ACC112 (cell line): ENCODE results near the gene GYS1.

Source experiments
- H2AFZ ChIP-seq: fragments of 200-600 bp; sonication (generic); one replicate; pipeline ENCODE4 v1.6.0; 2017; ENCODE audit warnings: antibody characterized with exemption, low read length; ENCODE audit not compliant: unreplicated experiment
- H3K27ac ChIP-seq: fragments of 200-600 bp; sonication (generic); 2 replicates; pipeline ENCODE4 v1.5.1; 2014; ENCODE audit warnings: low read depth, mild to moderate bottlenecking, antibody characterized with exemption, low read length, moderate library complexity
- H3K27me3 ChIP-seq: fragments of 200-600 bp; sonication (generic); 2 replicates; pipeline ENCODE4 v1.6.1; 2014; ENCODE audit warnings: mild to moderate bottlenecking, antibody characterized with exemption, low read length, moderate library complexity, mixed read lengths; ENCODE audit not compliant: insufficient read depth
- H3K36me3 ChIP-seq: fragments of 200-600 bp; sonication (generic); 2 replicates; pipeline ENCODE4 v1.6.1; 2016; ENCODE audit warnings: mild to moderate bottlenecking, antibody characterized with exemption, low read length, moderate library complexity, mixed read lengths; ENCODE audit not compliant: insufficient read depth
- H3K4me1 ChIP-seq: fragments of 200-600 bp; sonication (generic); one replicate; pipeline ENCODE4 v1.6.1; 2016; ENCODE audit warnings: low read length, mixed read lengths; ENCODE audit not compliant: insufficient read depth, unreplicated experiment, control insufficient read depth
- H3K4me3 ChIP-seq: fragments of 200-600 bp; sonication (generic); 2 replicates; pipeline ENCODE4 v1.5.1; 2014; ENCODE audit warnings: mild to moderate bottlenecking, low read depth, low read length
- H3K79me2 ChIP-seq: fragments of 200-600 bp; sonication (generic); one replicate; pipeline ENCODE4 v1.6.0; 2016; ENCODE audit warnings: low read length; ENCODE audit not compliant: control insufficient read depth, unreplicated experiment, insufficient read depth

Gene GYS1

DNA sequence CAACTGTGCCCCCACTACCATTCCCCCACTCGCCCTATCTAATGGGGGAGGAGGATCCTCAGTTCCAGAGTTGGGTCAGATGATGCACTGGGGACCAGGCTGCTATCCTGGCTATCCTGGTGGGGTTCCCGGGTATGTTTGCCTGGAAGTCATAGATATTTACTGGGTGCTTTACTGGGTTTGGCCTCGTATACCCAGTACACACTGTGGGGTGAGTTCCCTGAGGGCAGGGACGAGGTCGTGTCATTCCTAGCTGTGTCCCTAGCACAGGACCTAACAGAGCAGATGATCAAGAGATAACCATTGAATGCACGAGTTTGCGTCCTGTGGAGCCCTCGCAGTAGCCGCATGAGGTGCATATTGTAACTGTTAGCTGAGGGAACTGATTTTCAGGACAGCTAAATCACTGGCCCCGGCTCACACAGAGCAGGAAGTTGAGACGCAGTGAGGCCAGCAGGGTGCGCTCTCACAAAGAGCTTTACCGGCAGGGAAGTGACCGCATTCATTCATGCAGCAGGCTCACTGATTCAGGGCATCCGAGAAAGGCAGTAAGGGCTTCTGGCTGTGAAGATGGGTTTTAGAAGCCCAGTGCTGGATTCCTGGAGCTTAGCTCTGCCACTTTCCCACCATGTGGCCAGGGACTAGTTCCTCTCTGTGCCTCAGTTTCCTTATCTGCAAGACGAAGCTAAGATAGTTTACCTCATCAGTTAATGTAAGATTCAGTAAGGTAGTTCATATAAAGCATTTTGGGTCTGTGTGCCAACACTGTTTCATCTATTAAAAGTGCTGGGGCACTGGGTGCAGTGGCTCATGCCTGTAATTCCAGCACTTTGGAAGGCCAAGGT, 6.6 kb upstream of the GYS1 start:
- H2AFZ ChIP-seq = no peak overlapping the region
- peaks cover 4% of the 10 kb centered on the region for H3K4me1 ChIP-seq
- no peaks in the 10 kb centered on the region for H3K27me3 ChIP-seq
- no peak overlapping the region for H3K4me3 ChIP-seq
- no peak overlapping the region for H3K27ac ChIP-seq
- H3K79me2 ChIP-seq = peaks cover 26% of the 10 kb centered on the region
- peaks cover 4% of the 10 kb centered on the region; the same call in 1 of the 2 replicates for H3K36me3 ChIP-seq

DNA sequence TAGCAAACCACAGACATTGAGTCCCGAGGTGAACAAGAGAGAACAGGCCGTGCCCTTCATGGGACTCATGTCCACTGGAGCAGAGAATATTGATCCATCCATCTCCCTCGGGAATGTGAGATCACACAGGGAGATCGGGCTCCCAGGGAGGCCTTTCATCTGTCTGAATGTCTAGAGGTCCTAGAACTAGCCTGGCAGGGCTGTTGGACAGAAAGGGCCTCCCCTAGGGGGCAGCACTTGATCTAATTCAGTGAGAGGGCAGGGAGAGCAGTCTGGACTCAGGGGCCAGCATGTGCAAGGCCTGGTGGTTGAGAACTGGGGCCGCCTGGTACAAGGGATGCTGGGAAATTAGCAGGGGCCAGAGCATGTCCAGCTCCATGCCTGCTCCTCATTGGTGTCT, 4.9 kb upstream of the GYS1 start:
- H3K4me1 ChIP-seq = peaks cover 4% of the 10 kb centered on the region
- H3K27ac ChIP-seq = no peak overlapping the region
- H2AFZ ChIP-seq = no peak overlapping the region
- H3K4me3 ChIP-seq = no peak overlapping the region
- H3K79me2 ChIP-seq = peaks cover 36% of the 10 kb centered on the region
- H3K27me3 ChIP-seq = no peaks in the 10 kb centered on the region
- H3K36me3 ChIP-seq = no peaks in the 10 kb centered on the region

DNA sequence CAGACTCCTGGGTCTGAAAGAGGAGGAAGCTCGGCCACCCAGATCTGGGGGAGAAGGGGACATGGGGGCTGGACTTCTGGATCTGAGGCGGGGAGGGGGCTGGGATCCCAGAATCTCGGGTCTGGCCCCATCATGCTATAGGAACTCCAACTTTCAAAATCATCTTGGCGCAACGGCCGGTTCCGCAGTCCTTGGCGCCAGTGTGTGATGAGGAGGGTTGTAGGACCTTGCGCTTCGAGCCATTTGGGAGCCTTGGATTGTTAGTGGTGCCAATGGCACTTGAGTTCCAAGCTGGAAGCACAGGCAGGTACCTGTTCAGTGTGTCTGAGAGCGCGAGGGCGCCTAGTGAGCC, 902 bp upstream of the GYS1 start:
- peak overlapping the region; percentile 72 for H3K27ac ChIP-seq
- no peak overlapping the region for H2AFZ ChIP-seq
- peaks cover 8% of the 10 kb centered on the region for H3K4me1 ChIP-seq
- no peaks in the 10 kb centered on the region for H3K36me3 ChIP-seq
- H3K79me2 ChIP-seq = peaks cover 66% of the 10 kb centered on the region
- H3K4me3 ChIP-seq = peak overlapping the region; percentile 91
- no peaks in the 10 kb centered on the region for H3K27me3 ChIP-seq

DNA sequence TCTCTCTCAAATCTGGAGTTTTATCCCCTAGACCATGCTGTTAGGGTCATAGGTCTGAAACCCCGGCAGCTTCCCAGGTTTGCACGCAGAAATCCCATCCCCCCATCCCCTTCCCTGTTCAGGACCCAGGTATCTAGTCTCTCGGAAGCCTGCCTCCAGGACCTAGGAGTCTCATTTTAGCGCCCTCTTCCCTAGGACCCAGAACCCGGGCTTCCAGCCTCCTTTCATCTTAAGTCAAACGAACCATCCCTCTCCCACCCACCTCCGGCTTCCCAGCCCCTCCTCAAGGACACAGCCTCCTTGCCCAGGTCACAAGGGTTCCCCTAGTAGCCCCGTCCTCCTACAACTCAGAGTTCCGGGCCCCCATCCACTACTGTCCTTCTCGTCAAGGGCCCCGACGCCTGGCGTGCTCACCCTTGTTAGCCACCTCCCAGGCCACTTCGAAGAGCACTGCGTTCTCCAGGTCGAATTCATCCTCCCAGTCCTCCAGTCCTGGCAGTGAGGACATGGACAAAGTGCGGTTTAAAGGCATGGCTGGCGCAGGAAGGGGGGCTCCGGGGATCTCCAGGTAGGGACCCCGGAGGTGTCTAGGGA, 431 bp downstream of the GYS1 start:
- Histone ChIP-seq H3K27me3 (no peaks in the 10 kb centered on the region), H3K36me3 (no peaks in the 10 kb centered on the region), H3K27ac (peak overlapping the region; percentile 60), H2AFZ (no peak overlapping the region), H3K4me3 (peak overlapping the region; percentile 91), H3K79me2 (peaks cover 64% of the 10 kb centered on the region), H3K4me1 (peaks cover 8% of the 10 kb centered on the region)

DNA sequence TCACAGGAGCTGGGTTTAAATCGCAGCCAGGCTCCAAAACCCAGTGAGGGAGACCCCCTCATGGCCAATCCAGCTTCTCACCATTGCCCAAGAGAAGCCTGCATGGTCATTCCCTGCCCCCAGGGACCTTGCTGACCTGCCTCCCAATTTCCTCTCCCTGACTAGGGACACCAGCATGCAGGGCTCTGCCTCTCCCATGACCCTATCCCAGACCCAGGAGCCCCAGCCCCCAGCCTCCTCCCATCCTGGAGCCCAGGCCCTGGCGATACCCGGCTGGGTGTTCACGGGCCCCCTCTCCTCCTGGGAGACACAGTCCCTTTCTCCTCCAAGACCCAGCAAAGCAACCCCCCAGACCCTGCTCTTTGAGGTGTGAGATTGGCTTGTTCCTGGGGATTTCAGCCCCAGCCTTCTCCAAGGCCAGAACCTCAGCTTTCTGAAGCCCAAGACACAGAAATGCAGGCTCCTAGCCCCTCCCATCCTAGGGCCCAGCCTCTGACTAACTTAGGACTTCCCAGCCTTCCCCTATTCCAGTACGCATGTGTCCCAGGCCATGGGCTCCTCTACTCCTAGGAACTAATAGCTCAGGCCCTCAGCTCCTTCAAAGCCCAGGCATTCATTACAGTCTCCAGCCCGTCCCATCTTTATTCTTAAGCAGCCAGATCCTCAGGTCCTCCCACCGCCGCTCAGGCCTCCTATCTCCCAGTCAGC, 1.1 kb downstream of the GYS1 start:
- H3K4me1 ChIP-seq = peaks cover 8% of the 10 kb centered on the region
- no peaks in the 10 kb centered on the region for H3K36me3 ChIP-seq
- no peak overlapping the region for H2AFZ ChIP-seq
- peaks cover 58% of the 10 kb centered on the region for H3K79me2 ChIP-seq
- H3K27me3 ChIP-seq = no peaks in the 10 kb centered on the region
- H3K4me3 ChIP-seq = peak overlapping the region; percentile 91
- peak overlapping the region; percentile 60 for H3K27ac ChIP-seq

DNA sequence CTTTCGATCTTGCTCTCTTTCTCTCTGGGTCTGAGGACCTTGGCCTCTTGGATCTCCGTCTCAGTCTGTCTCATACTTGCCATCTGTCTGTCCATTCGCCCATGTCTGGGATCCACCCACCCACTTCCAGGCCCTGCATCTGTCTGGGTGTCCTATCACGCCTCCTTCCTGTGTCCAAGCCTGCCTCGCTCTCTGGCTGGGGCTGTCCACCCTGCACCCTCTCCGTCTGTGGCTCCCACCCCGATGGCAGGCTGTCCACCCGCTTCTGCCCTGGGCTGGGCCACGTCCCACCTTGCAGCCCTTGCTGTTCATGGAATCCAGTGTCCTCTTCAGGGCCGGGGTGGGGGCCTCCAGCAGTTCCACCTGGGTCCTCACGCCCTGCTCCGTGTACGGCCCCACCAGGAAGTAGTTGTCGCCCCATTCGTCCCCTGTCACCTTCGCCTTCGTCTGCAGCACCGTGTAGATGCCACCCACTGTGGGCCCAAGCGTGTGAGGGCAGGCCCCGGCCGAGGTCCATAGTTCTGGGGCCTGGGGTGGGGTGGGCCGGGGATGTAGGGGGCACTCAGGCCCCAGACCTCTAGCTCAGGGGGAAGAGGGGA, 2.0 kb downstream of the GYS1 start:
- no peak overlapping the region for H3K27ac ChIP-seq

DNA sequence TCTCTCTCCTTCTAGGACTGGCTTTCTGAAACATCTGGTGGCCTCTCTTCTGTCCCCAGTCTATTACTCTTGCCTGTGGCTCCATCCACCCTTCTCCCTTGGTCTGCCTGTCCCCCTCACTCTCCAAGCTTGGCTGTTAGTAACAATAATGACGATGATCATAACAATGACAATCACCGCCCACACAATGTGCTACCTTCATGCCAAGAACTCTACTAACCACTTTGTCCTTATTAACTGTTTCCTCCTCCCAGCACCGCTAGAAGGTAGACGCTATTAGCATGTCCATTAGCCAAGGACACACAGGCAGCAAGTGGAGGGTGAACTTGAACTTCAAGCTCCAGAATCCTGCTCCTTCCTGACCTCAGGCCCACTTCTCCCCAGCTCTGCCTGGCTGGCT, 2.7 kb downstream of the GYS1 start:
- no peak overlapping the region for H3K27ac ChIP-seq
- H3K4me1 ChIP-seq = peaks cover 8% of the 10 kb centered on the region
- peaks cover 47% of the 10 kb centered on the region for H3K79me2 ChIP-seq
- H3K4me3 ChIP-seq = no peak overlapping the region
- 0 out of 2 replicates have a peak, but pooled peaks cover 2% of the 10 kb centered on the region for H3K36me3 ChIP-seq
- H2AFZ ChIP-seq = no peak overlapping the region
- no peaks in the 10 kb centered on the region for H3K27me3 ChIP-seq

More for the DNA sequence above, 2.0 kb downstream of the GYS1 start:
- Histone ChIP-seq H3K36me3 (0 out of 2 replicates have a peak, but pooled peaks cover 2% of the 10 kb centered on the region), H3K4me3 (peak overlapping the region; percentile 91; the same call in 1 of the 2 replicates), H3K79me2 (peaks cover 54% of the 10 kb centered on the region), H3K27me3 (no peaks in the 10 kb centered on the region), H2AFZ (no peak overlapping the region), H3K4me1 (peaks cover 8% of the 10 kb centered on the region)

DNA sequence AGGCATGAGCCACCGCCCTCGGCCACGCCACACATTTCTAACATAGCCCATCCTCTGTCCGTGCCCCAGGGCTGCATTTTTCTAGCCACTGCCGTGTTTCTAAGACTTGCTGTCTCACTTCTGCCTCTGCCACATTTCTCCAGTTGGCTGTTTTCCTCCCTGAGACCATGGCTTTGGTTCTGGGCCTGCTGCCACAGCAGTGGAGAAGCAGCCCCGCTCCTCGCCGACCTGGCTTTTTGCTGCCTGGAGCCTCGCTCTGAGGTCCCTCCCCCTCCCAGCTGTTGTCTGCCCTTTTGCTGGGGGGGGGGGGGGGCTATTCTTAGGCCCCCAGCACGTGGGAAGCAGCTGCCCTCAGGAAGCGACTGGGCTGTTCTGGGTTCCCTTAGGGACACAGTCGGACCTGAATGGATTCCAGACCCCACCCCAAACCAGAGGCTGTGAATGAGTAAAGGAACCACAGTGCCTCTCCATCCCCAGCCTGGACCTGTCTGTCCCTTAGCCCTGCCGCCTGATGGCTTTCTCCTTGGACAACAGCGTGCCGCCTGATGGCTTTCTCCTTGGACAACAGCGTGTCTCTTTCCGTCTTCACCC, 3.3 kb downstream of the GYS1 start:
- Histone ChIP-seq H3K4me3 (no peak overlapping the region), H3K36me3 (0 out of 2 replicates have a peak, but pooled peaks cover 2% of the 10 kb centered on the region), H3K27ac (no peak overlapping the region), H3K79me2 (peaks cover 41% of the 10 kb centered on the region), H3K4me1 (peaks cover 4% of the 10 kb centered on the region), H3K27me3 (no peaks in the 10 kb centered on the region), H2AFZ (no peak overlapping the region)

DNA sequence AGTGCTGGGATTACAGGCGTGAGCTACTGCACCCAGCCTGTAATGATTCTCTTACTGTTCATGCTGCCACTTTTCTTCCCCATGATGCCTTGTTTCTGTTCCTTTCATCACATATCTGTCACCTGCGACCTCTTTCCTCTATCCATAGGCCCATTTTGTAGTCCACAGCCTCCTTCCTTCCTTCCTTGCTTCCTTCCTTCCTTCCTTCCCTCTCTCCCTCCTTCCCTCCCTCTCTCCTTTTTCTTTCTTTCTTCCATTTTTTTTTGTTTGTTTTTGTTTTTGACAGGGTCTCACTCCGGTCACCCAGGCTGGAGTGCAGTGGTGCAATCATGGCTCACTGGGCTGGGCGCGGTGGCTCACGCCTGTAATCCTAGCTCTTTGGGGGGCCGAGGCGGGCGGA, 4.2 kb downstream of the GYS1 start:
- H3K27ac ChIP-seq = no peak overlapping the region
- H3K4me3 ChIP-seq = no peak overlapping the region
- no peaks in the 10 kb centered on the region for H3K27me3 ChIP-seq
- H3K4me1 ChIP-seq = peaks cover 3% of the 10 kb centered on the region
- no peak overlapping the region for H2AFZ ChIP-seq
- H3K79me2 ChIP-seq = peaks cover 32% of the 10 kb centered on the region
- 0 out of 2 replicates have a peak, but pooled peaks cover 2% of the 10 kb centered on the region for H3K36me3 ChIP-seq

DNA sequence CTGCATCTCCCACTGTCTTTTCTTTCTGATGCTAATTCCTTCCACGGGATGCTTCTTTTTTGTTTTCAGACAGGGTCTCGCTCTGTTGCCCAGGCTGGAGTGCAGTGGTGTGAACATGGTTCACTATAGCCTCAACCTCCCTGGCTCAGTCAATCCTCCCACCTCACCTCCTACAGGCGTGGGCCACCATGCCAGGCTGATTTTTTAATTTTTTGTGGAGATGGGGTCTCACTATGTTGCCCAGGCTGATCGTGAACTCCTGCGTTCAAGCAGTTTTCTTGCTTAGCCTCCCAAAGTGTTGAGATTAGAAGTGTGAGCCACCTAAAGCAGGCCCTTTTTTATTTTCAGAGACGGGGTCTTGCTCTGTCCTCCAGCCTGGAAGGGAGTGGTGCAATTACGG, 4.8 kb downstream of the GYS1 start:
- H3K36me3 ChIP-seq = 0 out of 2 replicates have a peak, but pooled peaks cover 2% of the 10 kb centered on the region

More for the DNA sequence above, 4.8 kb downstream of the GYS1 start:
- Histone ChIP-seq H2AFZ (no peak overlapping the region), H3K79me2 (peaks cover 31% of the 10 kb centered on the region), H3K27ac (no peak overlapping the region), H3K4me3 (no peak overlapping the region), H3K27me3 (no peaks in the 10 kb centered on the region), H3K4me1 (peaks cover 3% of the 10 kb centered on the region)
